ENCODE results near the gene STIM1.

STIM1 gene

GRCh38 chr11:3856856-3857553 is 1.5 kb downstream of the STIM1 start:
- DNase-seq, result no peak

- no peak for DNase-seq
Observed at GRCh38 chr11:3857628-3858027, 2.2 kb downstream of the STIM1 start.

- DNase-seq, result no peak
Observed at GRCh38 chr11:3859373-3859881, 4.0 kb downstream of the STIM1 start.

DNA sequence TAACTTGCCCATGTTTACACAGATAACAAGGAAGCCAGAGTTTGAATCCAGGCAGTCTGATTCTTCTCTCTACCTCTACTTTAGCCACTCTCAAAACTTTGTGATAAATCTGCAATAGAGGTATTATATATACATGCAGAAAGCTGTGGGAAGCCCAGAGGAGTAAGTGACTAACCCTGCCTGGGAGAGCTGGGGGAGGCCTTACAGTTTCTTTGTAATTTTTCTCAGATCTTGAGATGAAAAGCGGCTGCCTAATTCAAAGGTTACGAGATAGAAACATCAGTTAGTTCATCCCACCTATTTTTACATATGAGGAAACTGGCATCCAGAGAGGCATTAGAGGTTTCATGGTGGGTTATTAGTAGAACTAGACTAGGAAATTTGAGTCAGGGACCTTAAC is 4.9 kb downstream of the STIM1 start:
- DNase-seq, result no peak

GRCh38 chr11:3860898-3861393 is 5.5 kb downstream of the STIM1 start:
- peak; percentile 42 for DNase-seq

GRCh38 chr11:3861683-3862082 is 6.2 kb downstream of the STIM1 start:
- DNase-seq, result no peak

GRCh38 chr11:3865388-3866193 is 10.1 kb downstream of the STIM1 start:
- DNase-seq, result no peak

DNA sequence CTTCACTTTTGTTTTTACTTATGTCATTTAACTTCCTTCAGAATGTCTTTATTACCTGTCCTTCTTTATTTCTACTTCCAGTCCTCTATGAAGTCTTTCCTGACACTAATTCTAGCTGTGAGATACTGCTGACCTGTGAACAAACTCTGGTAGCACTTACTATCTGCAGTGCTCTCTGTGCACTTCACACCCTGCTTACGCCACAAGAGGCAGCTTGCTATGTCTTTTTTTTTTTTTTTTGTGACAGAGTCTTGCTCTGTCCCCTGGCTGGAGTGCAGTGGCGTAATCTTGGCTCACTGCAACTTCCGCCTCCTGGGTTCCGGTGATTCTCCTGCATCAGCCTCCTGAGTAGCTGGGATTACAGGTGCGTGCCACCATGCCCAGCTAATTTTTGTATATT is 10.7 kb downstream of the STIM1 start:
- no peak for DNase-seq

DNA sequence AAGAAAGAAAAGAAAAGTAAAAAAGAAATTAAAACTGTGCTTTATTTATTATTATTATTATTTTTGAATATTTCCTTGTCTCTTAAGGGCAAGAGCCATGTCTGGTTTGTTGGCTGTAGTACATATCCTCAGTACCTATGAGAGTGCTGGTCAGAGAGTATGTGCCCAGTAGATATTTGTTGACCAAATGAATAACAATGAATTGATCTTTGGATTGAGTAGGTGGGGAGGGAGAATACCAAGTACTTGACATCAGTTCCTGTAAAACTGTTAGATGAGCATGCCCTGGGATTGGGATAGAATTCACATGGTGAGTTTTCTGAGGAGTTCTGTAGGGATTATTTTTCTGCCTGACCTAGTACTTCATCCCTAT is 11.4 kb downstream of the STIM1 start:
- DNase-seq, result no peak

DNA sequence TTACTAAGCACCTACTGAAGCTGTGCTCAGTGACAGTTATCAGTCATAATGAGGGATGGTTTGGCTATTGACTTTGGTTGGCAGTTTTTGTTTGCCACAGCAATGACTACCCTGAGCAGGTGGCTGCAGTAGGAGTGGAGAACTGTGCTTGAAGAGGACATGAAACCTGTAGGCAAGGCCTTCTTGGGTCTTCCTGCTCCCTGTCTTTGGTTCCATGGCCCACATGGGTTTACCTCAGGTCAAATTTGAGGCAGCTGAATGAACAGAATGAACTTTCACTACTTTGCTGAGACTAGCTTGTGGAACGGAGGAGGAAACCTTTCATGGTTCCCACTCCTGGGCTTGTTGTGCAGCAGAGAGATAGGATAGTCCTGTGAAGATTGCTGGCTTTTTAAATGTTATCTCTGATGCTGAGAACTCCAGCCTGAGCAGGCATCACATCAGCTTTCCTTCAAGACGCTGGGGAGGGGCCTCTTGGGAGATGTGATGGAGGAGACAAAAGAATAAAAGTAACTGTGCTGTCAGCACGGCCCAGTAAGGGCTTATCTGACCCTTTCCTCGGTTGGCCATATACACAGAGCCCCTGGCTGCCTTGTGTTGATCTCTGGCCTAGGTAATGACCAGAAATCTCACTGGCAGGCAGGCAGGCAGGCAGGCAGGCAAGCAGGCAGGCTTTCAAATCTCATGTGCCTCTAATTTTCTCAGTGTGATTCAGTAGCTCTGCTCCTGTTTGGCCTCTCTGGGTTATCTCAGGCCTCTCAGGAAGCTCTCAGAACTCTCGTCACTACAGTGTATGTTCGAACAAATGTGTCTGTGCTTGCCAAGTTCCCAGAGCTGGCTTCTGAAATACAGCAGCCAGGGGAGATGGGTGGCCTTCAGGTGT is 12.0 kb downstream of the STIM1 start:
- no peak for DNase-seq

- DNase-seq, result no peak
Observed at GRCh38 chr11:3873712-3874349, 18.4 kb downstream of the STIM1 start.

DNA sequence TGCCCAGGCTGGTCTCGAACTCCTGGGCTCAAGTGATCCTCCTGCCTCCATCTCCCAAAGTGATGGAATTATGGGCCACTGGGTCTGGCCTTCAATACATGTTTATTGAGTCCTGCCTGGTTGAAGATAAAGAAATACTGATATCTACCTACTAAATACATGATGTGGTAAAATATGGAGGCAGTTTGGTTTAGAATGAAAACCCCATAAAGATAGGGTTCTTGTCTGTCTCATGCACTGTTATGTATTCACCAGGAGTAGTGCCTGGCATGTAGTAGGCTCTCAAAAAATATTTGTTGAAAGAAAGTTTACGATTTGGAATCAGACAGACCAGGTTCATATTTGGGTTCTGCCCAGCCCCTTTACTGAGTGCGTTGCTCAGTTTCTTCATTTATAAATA is 21.1 kb downstream of the STIM1 start:
- no peak for DNase-seq

- DNase-seq, result no peak
Observed at GRCh38 chr11:3877364-3878257, 22.1 kb downstream of the STIM1 start.

DNA sequence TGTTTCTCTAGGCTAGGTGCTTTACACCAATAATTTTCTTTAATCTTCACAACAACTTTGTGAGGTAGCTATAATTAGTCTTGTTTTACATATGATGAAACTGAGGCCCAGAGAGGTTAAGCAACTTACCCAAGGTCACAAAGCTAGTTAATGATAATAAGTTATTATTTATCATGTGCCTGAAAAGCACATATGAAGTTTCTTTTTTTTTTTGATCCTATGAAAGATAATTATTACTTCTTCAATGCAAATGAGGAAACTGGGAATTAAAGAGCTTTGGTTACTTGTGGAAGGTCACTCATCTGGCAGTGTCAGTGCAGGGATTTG is 22.8 kb downstream of the STIM1 start:
- DNase-seq, result no peak

DNA sequence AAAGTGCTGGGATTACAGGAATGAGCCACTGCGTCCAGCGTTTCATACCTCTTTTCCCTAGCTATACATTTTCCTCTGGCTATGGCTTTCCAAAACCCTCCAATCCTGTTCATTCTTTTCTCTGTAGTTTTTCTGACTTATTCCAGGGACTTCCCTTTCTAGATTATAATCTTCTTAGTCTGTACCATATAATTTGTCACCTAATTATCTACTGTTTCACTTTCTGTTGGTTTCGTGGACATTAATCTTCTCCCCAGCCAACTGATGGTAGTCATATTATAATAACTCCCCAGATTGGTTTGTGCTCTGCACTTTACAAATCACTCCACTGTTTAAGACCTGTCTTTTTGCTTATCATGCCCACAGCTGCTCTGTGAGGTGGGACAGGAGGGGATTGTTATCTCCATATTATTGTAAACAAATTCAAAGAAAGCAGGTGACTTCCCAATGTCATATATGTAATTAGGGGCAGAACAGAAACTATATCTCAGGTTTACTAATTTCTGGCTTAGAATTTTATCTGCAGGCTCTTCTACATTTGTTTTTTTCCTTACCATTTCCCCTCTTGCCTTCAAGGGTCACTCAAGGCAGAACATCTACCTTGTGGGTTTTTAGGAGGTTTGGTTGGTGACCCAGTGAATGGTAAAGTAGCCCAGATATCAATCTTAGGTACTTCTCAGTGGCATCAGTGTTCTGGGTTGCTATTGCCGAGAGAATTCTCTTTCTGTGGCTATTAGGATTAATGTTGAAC is 23.9 kb downstream of the STIM1 start:
- no peak for DNase-seq

DNA sequence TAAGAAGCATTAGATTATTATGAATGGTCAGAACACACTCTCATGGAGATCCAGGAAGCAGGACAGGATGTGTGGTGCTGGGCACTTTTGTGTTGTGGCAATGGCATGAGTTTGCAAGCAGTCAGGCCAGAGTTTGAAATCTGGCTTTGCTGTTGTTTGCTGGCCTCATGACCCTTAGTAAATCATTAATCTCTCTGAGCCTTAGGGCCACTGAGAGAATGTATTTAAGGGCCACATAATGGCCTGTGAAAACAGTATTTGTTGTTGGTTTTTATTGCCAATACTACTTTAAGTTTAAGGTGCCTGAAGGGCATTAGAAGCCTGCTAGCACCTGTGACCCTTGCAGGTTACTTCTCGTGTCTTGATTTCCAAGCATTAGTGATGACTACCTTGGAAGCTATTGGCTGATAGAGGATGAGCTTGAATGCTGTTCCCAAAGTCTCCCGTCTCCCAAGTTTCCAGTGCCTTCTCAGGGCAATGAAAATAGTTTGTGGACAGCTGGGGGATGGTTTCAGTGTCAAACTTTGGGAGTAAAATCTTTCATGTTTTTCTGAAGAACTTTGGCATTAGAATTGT is 24.6 kb downstream of the STIM1 start:
- no peak for DNase-seq

GRCh38 chr11:3880724-3881123 is 25.3 kb downstream of the STIM1 start:
- no peak for DNase-seq

- DNase-seq, result peak; percentile 37
Observed at GRCh38 chr11:3882655-3883054, 27.2 kb downstream of the STIM1 start.

DNA sequence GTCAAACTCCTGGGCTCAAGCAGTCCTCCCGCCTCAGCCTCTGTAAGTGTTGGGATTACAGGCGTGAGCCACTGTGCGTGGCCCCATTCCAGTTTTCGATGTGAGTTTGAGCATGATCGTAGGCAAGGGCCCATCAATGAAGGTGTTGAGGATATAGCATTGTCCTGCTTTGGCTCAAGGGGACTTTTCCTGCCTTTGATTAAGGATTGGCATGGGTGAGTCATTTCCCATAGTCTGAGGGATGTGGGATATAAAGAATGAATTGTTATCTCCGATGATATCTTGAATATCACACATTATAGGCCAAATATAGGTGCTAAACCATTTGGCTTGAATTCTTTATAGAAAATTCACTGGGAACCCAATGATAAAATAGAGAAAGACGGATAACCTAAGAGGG is 30.4 kb downstream of the STIM1 start:
- no peak for DNase-seq

DNA sequence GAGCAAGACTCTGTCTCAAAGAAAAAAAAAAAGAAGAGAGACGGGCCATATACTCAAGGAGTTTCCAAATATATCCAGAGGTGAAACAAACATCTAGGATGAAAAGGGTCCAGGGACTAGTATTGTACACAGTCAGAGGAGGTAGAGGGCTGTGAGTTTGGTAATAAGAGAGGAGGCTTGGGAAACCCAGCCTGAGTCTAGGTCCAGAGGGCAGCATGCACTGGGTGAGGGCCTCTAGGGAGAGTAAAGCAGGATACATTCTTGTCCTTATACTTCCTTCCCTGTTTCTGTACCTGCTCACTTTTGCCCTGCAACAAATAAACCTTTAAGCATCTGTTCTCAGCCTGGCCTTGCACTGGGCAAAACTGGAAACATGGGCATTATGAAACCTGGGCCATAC is 31.5 kb downstream of the STIM1 start:
- no peak for DNase-seq

GRCh38 chr11:3888876-3889275 is 33.4 kb downstream of the STIM1 start:
- no peak for DNase-seq
